B cell (primary cell): ENCODE measurements around the gene GLP2R. TPM values are rescaled to one million over a fixed set of nuclear protein-coding genes. Genes with fewer than 3 reads are reported as not detected.

Experiments used
- ATAC-seq: fragments of 200-7000 bp; cut with Tn5 transposase; one replicate; pipeline ENCODE4 v1.10.0; 2021; ENCODE audit warnings: low read depth, mild to moderate bottlenecking, moderate number of reproducible peaks, moderate library complexity
- CTCF ChIA-PET: fragments of 350-600 bp; sonication (Branson Sonifier 250); formaldehyde crosslinking; loops from one replicate; lab custom pipeline; 2021; ENCODE audit warnings: antibody characterized with exemption, inconsistent platforms; lab: Charles Lee
- POLR2A ChIA-PET: fragments of 350-600 bp; sonication (Branson Sonifier 250); formaldehyde crosslinking; loops from one replicate; lab custom pipeline; 2021; ENCODE audit warnings: antibody characterized with exemption; lab: Charles Lee
- DNase-seq: peaks from one replicate; pipeline ENCODE4 v3.0.0; 2013
- H2AFZ ChIP-seq: 2 replicates; pipeline ENCODE4 v1.6.1; 2012; ENCODE audit warnings: mild to moderate bottlenecking, low read depth, low read length; ENCODE audit not compliant: insufficient read depth, poor library complexity, severe bottlenecking
- H3K27ac ChIP-seq, 2 donors: 1 replicate in 1 of 2; 2 replicates in 1 of 2; pipeline ENCODE4 v1.5.1; 2012 to 2013; ENCODE audit warnings: low read length in 2 of 2, mild to moderate bottlenecking in 2 of 2, moderate library complexity in 1 of 2
- H3K27me3 ChIP-seq, 4 experiments: fragments of 200-600 bp in 1 of 4; sonication (generic) in 1 of 4; replicated peaks in 1 of 4; 1 replicate in 2 of 4; 2 replicates in 2 of 4; pipeline versions ENCODE4 v1.6.1 to v1.7.0; 2013 to 2016; ENCODE audit warnings: low read length in 3 of 4, mild to moderate bottlenecking in 2 of 4, mixed read lengths in 1 of 4, moderate library complexity in 1 of 4; ENCODE audit not compliant: insufficient read depth in 4 of 4, control insufficient read depth in 3 of 4; ENCODE audit errors: control extremely low read depth in 1 of 4
- H3K36me3 ChIP-seq, 2 experiments: replicated peaks in 1 of 2; 1 replicate in 1 of 2; 2 replicates in 1 of 2; pipeline versions ENCODE4 v1.6.1 to v1.7.1; 2013; ENCODE audit warnings: low read length in 1 of 2; ENCODE audit not compliant: insufficient read depth in 2 of 2, control insufficient read depth in 1 of 2; ENCODE audit errors: control extremely low read depth in 1 of 2, extremely low read depth in 1 of 2
- H3K4me1 ChIP-seq, 2 donors: fragments of 200-600 bp in 1 of 2; sonication (generic) in 1 of 2; 1 replicate in 1 of 2; 2 replicates in 1 of 2; pipeline versions ENCODE4 v1.5.1 to v1.6.1; 2013 to 2017; ENCODE audit warnings: low read length in 2 of 2; ENCODE audit not compliant: control insufficient read depth in 2 of 2, insufficient read depth in 2 of 2
- H3K4me2 ChIP-seq: replicated peaks from 2 replicates; pipeline ENCODE3; 2012; ENCODE audit warnings: mild to moderate bottlenecking, low read depth, low read length; ENCODE audit not compliant: poor library complexity, severe bottlenecking
- H3K4me3 ChIP-seq, 5 experiments: fragments of 200-600 bp in 1 of 5; sonication (generic) in 1 of 5; 1 replicate in 3 of 5; 2 replicates in 2 of 5; pipeline versions ENCODE4 v1.5.1 to v1.7.0; 2011 to 2016; ENCODE audit warnings: low read length in 4 of 5, mild to moderate bottlenecking in 4 of 5, low read depth in 2 of 5, control low read depth in 1 of 5, moderate library complexity in 1 of 5; ENCODE audit not compliant: insufficient read depth in 1 of 5; ENCODE audit errors: control extremely low read depth in 1 of 5, extremely low read depth in 1 of 5
- H3K79me2 ChIP-seq: fragments of 200-600 bp; sonication (generic); one replicate; pipeline ENCODE4 v1.6.0; 2016; ENCODE audit warnings: low read length; ENCODE audit not compliant: control insufficient read depth, insufficient read depth
- H3K9ac ChIP-seq: fragments of 200-600 bp; sonication (generic); 2 replicates; pipeline ENCODE4 v1.6.1; 2017; ENCODE audit warnings: mild to moderate bottlenecking, low read length, moderate library complexity
- H3K9me3 ChIP-seq, 3 donors: one replicate each; pipeline versions ENCODE4 v1.6.1 to v1.7.1; 2013; ENCODE audit warnings: low read length in 2 of 3; ENCODE audit not compliant: control insufficient read depth in 2 of 3, insufficient read depth in 1 of 3; ENCODE audit errors: control extremely low read depth in 1 of 3
- H4K20me1 ChIP-seq: 2 replicates; pipeline ENCODE4 v1.6.0; 2012; ENCODE audit warnings: mild to moderate bottlenecking, low read length; ENCODE audit not compliant: insufficient read depth, control insufficient read depth, poor library complexity, severe bottlenecking
- H3K27ac Mint-ChIP-seq: one replicate; pipeline ENCODE4 v1.8.0; 2021; ENCODE audit warnings: mixed read lengths
- H3K27me3 Mint-ChIP-seq: one replicate; pipeline ENCODE4 v1.8.0; 2021; ENCODE audit warnings: mixed read lengths
- H3K4me1 Mint-ChIP-seq: one replicate; pipeline ENCODE4 v1.8.0; 2021; ENCODE audit warnings: mixed read lengths
- H3K4me3 Mint-ChIP-seq: one replicate; pipeline ENCODE4 v1.8.0; 2021; ENCODE audit warnings: mixed read lengths
- H3K9me3 Mint-ChIP-seq: one replicate; pipeline ENCODE4 v1.8.0; 2022; ENCODE audit warnings: mixed read lengths; ENCODE audit not compliant: insufficient read depth
- CTCF ChIP-seq: fragments of 200-600 bp; IDR thresholded peaks from one replicate; pipeline ENCODE4 v1.8.0; 2022; ENCODE audit warnings: antibody characterized with exemption, mild to moderate bottlenecking
- EZH2 ChIP-seq: IDR thresholded peaks from 2 replicates; pipeline ENCODE4 v1.6.1; 2012; ENCODE audit warnings: borderline replicate concordance, low read depth, mild to moderate bottlenecking, moderate library complexity, low read length; ENCODE audit not compliant: insufficient read depth, poor library complexity, severe bottlenecking
- WGBS: methylation state at CpG from one replicate; pipeline ENCODE4 v1.1.5; 2013; ENCODE audit warnings: missing lambda C conversion rate; ENCODE audit not compliant: insufficient coverage; 5-methylcytosine and 5-hydroxymethylcytosine counted together
- intact Hi-C: fragments of 100-400 bp; cut with micrococcal nuclease; formaldehyde crosslinking; loops from one replicate; pipeline ENCODE4 v1.10.0; 2022
- polyA plus RNA-seq: library from polyadenylated mRNA; depleted of rRNA; stranded (reverse); fragments of >200 nt; gene quantifications from 2 replicates; pipeline ENCODE4 v1.2.3, GENCODE V29; 2012
- total RNA-seq, 2 donors: library from RNA; stranded (reverse); fragments of 120-200 nt in 1 of 2; gene quantifications; 1 replicate in 1 of 2; 2 replicates in 1 of 2; pipeline versions ENCODE4 v1.2.3 to v1.2.4, GENCODE V29; 2013 to 2022

Gene GLP2R
- total and polyA plus RNA-seq, 2 donors (not counting 1 experiment from before 2014, with no cell fraction given) = not detected

- Mint-ChIP-seq H3K4me1 (no peaks in the 10 kb centered on the region), H3K27ac (no peak overlapping the region), H3K27me3 (peaks cover 4% of the 10 kb centered on the region), H3K4me3 (no peak overlapping the region), H3K9me3 (peaks cover 2% of the 10 kb centered on the region)
- no peak overlapping the region for H3K4me3 ChIP-seq
- peaks cover 0 to 9% (median 0%) of the 10 kb centered on the region in 4 experiments for H3K27me3 ChIP-seq
- H3K36me3 ChIP-seq = no peaks in the 10 kb centered on the region
- ATAC-seq (no peak), DNase-seq (no peak)
- H4K20me1 ChIP-seq = no peaks in the 10 kb centered on the region
- no peaks in the 10 kb centered on the region for H3K79me2 ChIP-seq
- H3K4me2 ChIP-seq = no peak overlapping the region
- 20% methylated on average over 1 of the region's 1 CpG for WGBS
- no peak for TF ChIP-seq CTCF
- TF ChIP-seq EZH2 = no peak
- CTCF ChIA-PET = no interaction called here
- H3K27ac ChIP-seq = no peak overlapping the region
- H3K4me1 ChIP-seq = no peaks in the 10 kb centered on the region
- H2AFZ ChIP-seq = no peak overlapping the region
- no peak overlapping the region for H3K9ac ChIP-seq
- peaks cover 0 to 24% (median 0%) of the 10 kb centered on the region in 3 donors for H3K9me3 ChIP-seq
- intact Hi-C loops = no loop called here
- POLR2A ChIA-PET = no interaction called here
Measured at GRCh38 chr17:9865586-9865985, 39.9 kb downstream of the GLP2R start.

DNA sequence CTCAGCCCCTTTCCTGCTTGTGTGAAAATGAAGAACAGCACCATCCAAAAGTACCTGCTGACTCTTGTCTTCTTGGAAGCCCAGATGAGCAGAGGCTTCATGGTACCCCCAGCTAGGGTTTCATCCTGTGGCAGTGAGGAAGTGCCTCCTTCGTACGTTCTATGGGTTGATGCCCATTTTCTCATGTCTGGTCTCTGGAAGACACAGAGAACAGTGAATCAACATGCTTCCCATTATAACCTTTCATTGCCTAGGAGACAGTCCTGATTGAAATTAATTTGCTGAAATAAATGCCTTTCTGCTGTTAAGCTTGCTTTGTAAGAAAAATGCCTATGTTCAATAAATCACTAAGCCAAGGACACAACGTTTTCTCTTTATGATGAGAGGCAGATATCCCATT is 42.8 kb downstream of the GLP2R start:
- CTCF ChIA-PET = no interaction called here

More for the DNA sequence above, 42.8 kb downstream of the GLP2R start:
- Mint-ChIP-seq H3K4me3 (no peak overlapping the region), H3K27ac (no peak overlapping the region), H3K9me3 (no peaks in the 10 kb centered on the region), H3K27me3 (peaks cover 2% of the 10 kb centered on the region), H3K4me1 (no peaks in the 10 kb centered on the region)
- no peaks in the 10 kb centered on the region for H3K79me2 ChIP-seq
- TF ChIP-seq EZH2 = no peak
- peaks cover 0 to 2% (median 0%) of the 10 kb centered on the region in 4 experiments for H3K27me3 ChIP-seq
- ATAC-seq (no peak), DNase-seq (no peak)
- intact Hi-C loops = no loop called here
- POLR2A ChIA-PET = no interaction called here
- H3K9ac ChIP-seq = no peak overlapping the region
- H3K4me2 ChIP-seq = no peak overlapping the region
- no peak overlapping the region for H3K27ac ChIP-seq
- WGBS = 63% methylated on average over 2 of the region's 3 CpGs
- peaks cover 0 to 6% (median 0%) of the 10 kb centered on the region in 3 donors for H3K9me3 ChIP-seq
- no peaks in the 10 kb centered on the region for H4K20me1 ChIP-seq
- H3K4me3 ChIP-seq = no peak overlapping the region
- H3K4me1 ChIP-seq = no peaks in the 10 kb centered on the region
- no peaks in the 10 kb centered on the region for H3K36me3 ChIP-seq
- no peak overlapping the region for H2AFZ ChIP-seq
